K562 (cell line): ENCODE results near the gene ACAP2. TPM values are rescaled to one million over a fixed set of nuclear protein-coding genes. Genes with fewer than 3 reads are reported as not detected.
A peak's percentile ranks its signal among the peaks of the same experiment; 100 is the strongest.

Experiments used
- CHD1 ChIP-seq: fragments of 200-600 bp; sonication (generic); IDR thresholded peaks from one replicate; pipeline ENCODE4 v1.6.1; 2012; ENCODE audit warnings: mild to moderate bottlenecking, moderate library complexity, low read length, inconsistent platforms
- DDX20 ChIP-seq: fragments of 450-650 bp; IDR thresholded peaks from 2 replicates; pipeline ENCODE4 v1.6.1; 2016; ENCODE audit warnings: missing genetic modification characterization, low read depth, mild to moderate bottlenecking, missing compliant biosample characterization, moderate library complexity
- HNRNPLL ChIP-seq: fragments of 200-400 bp; formaldehyde crosslinking; IDR thresholded peaks from 2 replicates; pipeline ENCODE4 v1.6.1; 2017; ENCODE audit warnings: low read length, low read depth, mild to moderate bottlenecking; ENCODE audit not compliant: poor library complexity, severe bottlenecking
- ILK ChIP-seq: fragments of 450-650 bp; IDR thresholded peaks from 2 replicates; pipeline ENCODE4 v1.6.1; 2016; ENCODE audit warnings: missing genetic modification characterization, low read depth, mild to moderate bottlenecking, missing compliant biosample characterization, moderate library complexity, borderline replicate concordance
- MCM3 ChIP-seq: fragments of 450-650 bp; IDR thresholded peaks from 2 replicates; pipeline ENCODE4 v1.6.1; 2016
- MYNN ChIP-seq, 2 experiments: sonication (generic); formaldehyde crosslinking in 1 of 2; IDR thresholded peaks; 2 replicates each; pipeline versions ENCODE4 v1.5.0 to v1.6.1; 2016 to 2020; ENCODE audit warnings: antibody characterized with exemption in 1 of 2, missing genetic modification reagents in 1 of 2
- PHTF2 ChIP-seq: fragments of 250-450 bp; sonication (Bioruptor Pico); IDR thresholded peaks from 2 replicates; pipeline ENCODE4 v1.5.0; 2021; ENCODE audit warnings: mild to moderate bottlenecking
- POLR2A ChIP-seq: fragments of 450-650 bp; conservative IDR thresholded peaks from 2 replicates; pipeline ENCODE4 v1.6.1; 2016
- RHOXF2B ChIP-seq: fragments of 250-450 bp; sonication (Bioruptor Pico); conservative IDR thresholded peaks from 2 replicates; pipeline ENCODE4 v1.5.1; 2021
- SMARCB1 ChIP-seq: IDR thresholded peaks from 2 replicates; pipeline ENCODE4 v1.6.1; 2011; ENCODE audit warnings: improper control_type of control experiment, low read depth; ENCODE audit not compliant: insufficient read length
- ZBTB1 ChIP-seq: sonication (generic); formaldehyde crosslinking; IDR thresholded peaks from 2 replicates; pipeline ENCODE4 v1.8.1; 2023; ENCODE audit warnings: missing genetic modification reagents, low read depth, mild to moderate bottlenecking, borderline replicate concordance
- ZBTB40 ChIP-seq, 2 experiments: fragments of 450-650 bp in 1 of 2; sonication (generic) in 1 of 2; formaldehyde crosslinking in 1 of 2; IDR thresholded peaks; 2 replicates each; pipeline versions ENCODE4 v1.7.1 to v1.9.0; 2016 to 2022; ENCODE audit warnings: inconsistent platforms in 1 of 2, mild to moderate bottlenecking in 1 of 2, missing genetic modification reagents in 1 of 2
- ZNF395 ChIP-seq: fragments of 200-800 bp; sonication (Bioruptor generic); IDR thresholded peaks from 2 replicates; pipeline ENCODE4 v1.6.1; 2017; ENCODE audit warnings: missing genetic modification characterization, missing compliant biosample characterization
- polyA plus RNA-seq, 8 experiments: library from polyadenylated mRNA; depleted of rRNA in 4 of 8; stranded (reverse) in 5 of 8; unstranded in 3 of 8; fragments of >200 nt; fragmentation: Nextera tagmentation in 2 of 8; fragmentation: Illumina TruSeq in 1 of 8; extraction: Ambion mirVana in 2 of 8; extraction: Trizol in 1 of 8; gene quantifications; 2 replicates each; pipeline versions ENCODE4 v1.2.1 to v1.2.3, GENCODE V29; 2011 to 2014; ENCODE audit warnings: inconsistent platforms in 1 of 8, missing spikeins in 1 of 8
- total RNA-seq, 7 experiments: library from RNA; depleted of rRNA in 6 of 7; stranded (reverse); fragments of >200 nt in 6 of 7; fragmentation: Illumina TruSeq in 2 of 7; extraction: Trizol in 2 of 7; gene quantifications; 2 replicates each; pipeline versions ENCODE4 v1.2.1 to v1.2.3, GENCODE V29; 2011 to 2021; ENCODE audit warnings: low replicate concordance in 1 of 7
- TF ChIP-seq, protein P1 (sequence below): sonication (generic); formaldehyde crosslinking; IDR thresholded peaks from 2 replicates; pipeline ENCODE4 v1.8.1; 2023; ENCODE audit warnings: mild to moderate bottlenecking, missing genetic modification reagents

The ACAP2 gene
- total and polyA plus RNA-seq, 9 of the 15 experiments (the other 6 are each of a cell fraction or from before 2014, with no cell fraction given): 10.6 to 52.7 (median 34.4) TPM

- no peak for TF ChIP-seq HNRNPLL
- TF ChIP-seq PHTF2 (CRISPR knock-in tag): no peak
- TF ChIP-seq, protein P1, sequence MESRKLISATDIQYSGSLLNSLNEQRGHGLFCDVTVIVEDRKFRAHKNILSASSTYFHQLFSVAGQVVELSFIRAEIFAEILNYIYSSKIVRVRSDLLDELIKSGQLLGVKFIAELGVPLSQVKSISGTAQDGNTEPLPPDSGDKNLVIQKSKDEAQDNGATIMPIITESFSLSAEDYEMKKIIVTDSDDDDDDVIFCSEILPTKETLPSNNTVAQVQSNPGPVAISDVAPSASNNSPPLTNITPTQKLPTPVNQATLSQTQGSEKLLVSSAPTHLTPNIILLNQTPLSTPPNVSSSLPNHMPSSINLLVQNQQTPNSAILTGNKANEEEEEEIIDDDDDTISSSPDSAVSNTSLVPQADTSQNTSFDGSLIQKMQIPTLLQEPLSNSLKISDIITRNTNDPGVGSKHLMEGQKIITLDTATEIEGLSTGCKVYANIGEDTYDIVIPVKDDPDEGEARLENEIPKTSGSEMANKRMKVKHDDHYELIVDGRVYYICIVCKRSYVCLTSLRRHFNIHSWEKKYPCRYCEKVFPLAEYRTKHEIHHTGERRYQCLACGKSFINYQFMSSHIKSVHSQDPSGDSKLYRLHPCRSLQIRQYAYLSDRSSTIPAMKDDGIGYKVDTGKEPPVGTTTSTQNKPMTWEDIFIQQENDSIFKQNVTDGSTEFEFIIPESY (CRISPR knock-in tag): no peak; the same call in 1 of the 2 replicates
- no peak; the same call in 1 of the 2 replicates for TF ChIP-seq ZBTB1 (CRISPR knock-in tag)
- no peak for TF ChIP-seq ILK
- no peak for TF ChIP-seq RHOXF2B
- no peak for TF ChIP-seq MYNN (IDR thresholded peaks at IDR 0.05)
- TF ChIP-seq MYNN (CRISPR knock-in tag; IDR thresholded peaks at IDR 0.05): no peak
- TF ChIP-seq POLR2A: no peak; the same call in none of the 2 replicates
- TF ChIP-seq ZBTB40 (IDR thresholded peaks at IDR 0.05): peak; percentile 16; the same call in 1 of the 2 replicates
- TF ChIP-seq ZBTB40 (CRISPR knock-in tag; IDR thresholded peaks at IDR 0.05): no peak
- peak; percentile 72; the same call in 1 of the 2 replicates for TF ChIP-seq ZNF395
- TF ChIP-seq CHD1: peak; percentile 61
- no peak for TF ChIP-seq SMARCB1
- no peak for TF ChIP-seq MCM3
- no peak for TF ChIP-seq DDX20 (tag)
Observed at GRCh38 chr3:195259475-195260279, 183.1 kb downstream of the ACAP2 start (continued).
